Prostate gland (tissue), 2 donors: ENCODE data around the gene MRPL58.

Source experiments
- POLR2A ChIP-seq: fragments of 450-650 bp; IDR thresholded peaks from one replicate; pipeline ENCODE4 v1.6.1; 2016; ENCODE audit warnings: antibody characterized with exemption, mild to moderate bottlenecking
- TF ChIP-seq, protein P1 (sequence below), 4 experiments: fragments of 200-600 bp in 2 of 4; fragments of 450-650 bp in 2 of 4; sonication (generic) in 2 of 4; IDR thresholded peaks; 1 replicate in 3 of 4; 2 replicates in 1 of 4; pipeline ENCODE4 v1.5.1; 2016 to 2019; ENCODE audit warnings: antibody characterized with exemption in 4 of 4, mild to moderate bottlenecking in 2 of 4, moderate library complexity in 2 of 4

DNA sequence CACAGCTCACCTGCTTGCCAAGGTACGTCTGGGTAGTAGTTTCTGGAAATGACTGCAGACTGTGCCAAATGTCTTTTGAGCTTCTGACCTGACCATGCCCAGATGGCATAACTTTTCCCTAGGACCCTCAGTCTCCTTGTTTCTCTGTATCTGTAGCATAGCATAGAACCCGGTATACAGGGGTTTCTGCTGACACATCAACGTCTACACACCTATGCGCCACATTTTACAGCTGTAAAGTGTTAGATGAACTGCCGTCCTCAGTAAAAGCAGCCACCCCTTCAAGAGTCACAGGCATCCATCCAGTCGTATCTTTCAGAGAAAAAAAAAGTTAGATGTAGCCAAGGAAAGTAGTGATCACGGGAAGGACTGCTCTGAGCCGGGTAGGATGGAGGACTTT, 52.0 kb downstream of the MRPL58 start:
- TF ChIP-seq POLR2A = no peak
- TF ChIP-seq, protein P1, sequence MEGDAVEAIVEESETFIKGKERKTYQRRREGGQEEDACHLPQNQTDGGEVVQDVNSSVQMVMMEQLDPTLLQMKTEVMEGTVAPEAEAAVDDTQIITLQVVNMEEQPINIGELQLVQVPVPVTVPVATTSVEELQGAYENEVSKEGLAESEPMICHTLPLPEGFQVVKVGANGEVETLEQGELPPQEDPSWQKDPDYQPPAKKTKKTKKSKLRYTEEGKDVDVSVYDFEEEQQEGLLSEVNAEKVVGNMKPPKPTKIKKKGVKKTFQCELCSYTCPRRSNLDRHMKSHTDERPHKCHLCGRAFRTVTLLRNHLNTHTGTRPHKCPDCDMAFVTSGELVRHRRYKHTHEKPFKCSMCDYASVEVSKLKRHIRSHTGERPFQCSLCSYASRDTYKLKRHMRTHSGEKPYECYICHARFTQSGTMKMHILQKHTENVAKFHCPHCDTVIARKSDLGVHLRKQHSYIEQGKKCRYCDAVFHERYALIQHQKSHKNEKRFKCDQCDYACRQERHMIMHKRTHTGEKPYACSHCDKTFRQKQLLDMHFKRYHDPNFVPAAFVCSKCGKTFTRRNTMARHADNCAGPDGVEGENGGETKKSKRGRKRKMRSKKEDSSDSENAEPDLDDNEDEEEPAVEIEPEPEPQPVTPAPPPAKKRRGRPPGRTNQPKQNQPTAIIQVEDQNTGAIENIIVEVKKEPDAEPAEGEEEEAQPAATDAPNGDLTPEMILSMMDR (IDR thresholded peaks at IDR 0.05) = no peak
